Loucy (cell line): ENCODE data around the gene SDCCAG8.

Source experiments
- H2AFZ ChIP-seq: fragments of 200-600 bp; sonication (generic); 2 replicates; pipeline ENCODE4 v1.6.0; 2016; ENCODE audit warnings: antibody characterized with exemption, mild to moderate bottlenecking, low read length, moderate library complexity
- H3F3A ChIP-seq: fragments of 200-600 bp; 2 replicates; pipeline ENCODE4 v1.6.0; 2016; ENCODE audit warnings: antibody characterized with exemption, low read depth, mild to moderate bottlenecking
- H3K27me3 ChIP-seq: fragments of 200-600 bp; sonication (generic); 2 replicates; pipeline ENCODE4 v1.6.1; 2014; ENCODE audit warnings: low read length, mild to moderate bottlenecking; ENCODE audit not compliant: insufficient read depth, poor library complexity, severe bottlenecking
- H3K36me3 ChIP-seq: fragments of 200-600 bp; sonication (generic); 2 replicates; pipeline ENCODE4 v1.6.1; 2016; ENCODE audit warnings: low read length; ENCODE audit not compliant: insufficient read depth
- H3K4me1 ChIP-seq: fragments of 200-600 bp; sonication (generic); 2 replicates; pipeline ENCODE4 v1.5.1; 2014; ENCODE audit warnings: low read length, mild to moderate bottlenecking; ENCODE audit not compliant: insufficient read depth, poor library complexity, severe bottlenecking
- H3K4me2 ChIP-seq: fragments of 200-600 bp; sonication (generic); 2 replicates; pipeline ENCODE4 v1.6.0; 2014; ENCODE audit warnings: antibody characterized with exemption, low read length, low read depth, mild to moderate bottlenecking; ENCODE audit not compliant: poor library complexity, severe bottlenecking
- H3K4me3 ChIP-seq: fragments of 200-600 bp; sonication (generic); 2 replicates; pipeline ENCODE4 v1.5.1; 2014; ENCODE audit warnings: low read length, mild to moderate bottlenecking, mixed read lengths; ENCODE audit not compliant: poor library complexity, severe bottlenecking
- H3K79me2 ChIP-seq: fragments of 200-600 bp; sonication (generic); 2 replicates; pipeline ENCODE4 v1.6.1; 2014; ENCODE audit warnings: low read length; ENCODE audit not compliant: insufficient read depth
- H3K9ac ChIP-seq: fragments of 200-600 bp; sonication (generic); 2 replicates; pipeline ENCODE4 v1.6.0; 2014; ENCODE audit warnings: mild to moderate bottlenecking, low read depth, low read length, moderate library complexity; ENCODE audit not compliant: poor library complexity, severe bottlenecking
- H3K9me2 ChIP-seq: fragments of 200-600 bp; sonication (generic); replicated peaks from 2 replicates; pipeline ENCODE4 v1.6.1; 2016; ENCODE audit warnings: low read depth, low read length, mixed read lengths
- H3K9me3 ChIP-seq: fragments of 200-600 bp; sonication (generic); 2 replicates; pipeline ENCODE4 v1.6.1; 2014; ENCODE audit warnings: mild to moderate bottlenecking, antibody characterized with exemption, low read length, low read depth; ENCODE audit not compliant: insufficient read depth
- H4K20me1 ChIP-seq: fragments of 200-600 bp; sonication (generic); 2 replicates; pipeline ENCODE4 v1.6.0; 2014; ENCODE audit warnings: antibody characterized with exemption, low read length, mild to moderate bottlenecking; ENCODE audit not compliant: insufficient read depth, poor library complexity, severe bottlenecking
- EZH2phosphoT487 ChIP-seq: fragments of 200-600 bp; IDR thresholded peaks from 2 replicates; pipeline ENCODE4 v1.6.1; 2018; ENCODE audit warnings: antibody characterized with exemption, mild to moderate bottlenecking, moderate library complexity, borderline replicate concordance
- TF ChIP-seq, protein P1 (sequence below): fragments of 200-600 bp; sonication (generic); conservative IDR thresholded peaks from 2 replicates; pipeline ENCODE4 v1.5.1; 2014; ENCODE audit warnings: mild to moderate bottlenecking, antibody characterized with exemption, low read length

SDCCAG8 gene

DNA sequence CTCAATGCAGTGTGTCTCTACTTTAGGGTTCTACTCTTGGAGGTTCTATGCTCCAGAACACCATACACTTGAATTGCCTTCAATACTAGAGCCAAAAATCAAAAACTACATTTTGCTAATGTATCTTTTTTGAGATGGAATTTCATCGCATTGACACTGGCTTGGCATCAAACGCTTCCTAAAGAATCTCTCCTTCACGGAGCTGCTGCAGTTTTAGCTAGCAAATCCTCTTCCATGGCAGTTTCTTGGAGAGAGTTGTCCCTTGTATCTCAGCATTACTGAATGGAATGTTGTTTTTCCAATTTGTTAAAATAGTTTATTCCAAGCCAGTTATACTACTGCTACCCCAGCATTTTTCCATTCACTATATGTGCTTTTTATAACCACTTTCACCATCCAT is 17.7 kb downstream of the SDCCAG8 start:
- no peak overlapping the region for H3K4me2 ChIP-seq
- peaks cover 27% of the 10 kb centered on the region for H3K36me3 ChIP-seq
- no peaks in the 10 kb centered on the region for H4K20me1 ChIP-seq
- H3K4me1 ChIP-seq = peaks cover 7% of the 10 kb centered on the region
- no peak overlapping the region for H2AFZ ChIP-seq
- no peaks in the 10 kb centered on the region for H3K9me2 ChIP-seq
- TF ChIP-seq, protein P1, sequence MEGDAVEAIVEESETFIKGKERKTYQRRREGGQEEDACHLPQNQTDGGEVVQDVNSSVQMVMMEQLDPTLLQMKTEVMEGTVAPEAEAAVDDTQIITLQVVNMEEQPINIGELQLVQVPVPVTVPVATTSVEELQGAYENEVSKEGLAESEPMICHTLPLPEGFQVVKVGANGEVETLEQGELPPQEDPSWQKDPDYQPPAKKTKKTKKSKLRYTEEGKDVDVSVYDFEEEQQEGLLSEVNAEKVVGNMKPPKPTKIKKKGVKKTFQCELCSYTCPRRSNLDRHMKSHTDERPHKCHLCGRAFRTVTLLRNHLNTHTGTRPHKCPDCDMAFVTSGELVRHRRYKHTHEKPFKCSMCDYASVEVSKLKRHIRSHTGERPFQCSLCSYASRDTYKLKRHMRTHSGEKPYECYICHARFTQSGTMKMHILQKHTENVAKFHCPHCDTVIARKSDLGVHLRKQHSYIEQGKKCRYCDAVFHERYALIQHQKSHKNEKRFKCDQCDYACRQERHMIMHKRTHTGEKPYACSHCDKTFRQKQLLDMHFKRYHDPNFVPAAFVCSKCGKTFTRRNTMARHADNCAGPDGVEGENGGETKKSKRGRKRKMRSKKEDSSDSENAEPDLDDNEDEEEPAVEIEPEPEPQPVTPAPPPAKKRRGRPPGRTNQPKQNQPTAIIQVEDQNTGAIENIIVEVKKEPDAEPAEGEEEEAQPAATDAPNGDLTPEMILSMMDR = no peak
- TF ChIP-seq EZH2phosphoT487 = no peak
- H3K4me3 ChIP-seq = no peak overlapping the region
- H3K27me3 ChIP-seq = no peaks in the 10 kb centered on the region
- H3K79me2 ChIP-seq = no peaks in the 10 kb centered on the region; the same call in 1 of the 2 replicates
- no peaks in the 10 kb centered on the region for H3K9me3 ChIP-seq
- no peaks in the 10 kb centered on the region for H3F3A ChIP-seq
- H3K9ac ChIP-seq = no peak overlapping the region

DNA sequence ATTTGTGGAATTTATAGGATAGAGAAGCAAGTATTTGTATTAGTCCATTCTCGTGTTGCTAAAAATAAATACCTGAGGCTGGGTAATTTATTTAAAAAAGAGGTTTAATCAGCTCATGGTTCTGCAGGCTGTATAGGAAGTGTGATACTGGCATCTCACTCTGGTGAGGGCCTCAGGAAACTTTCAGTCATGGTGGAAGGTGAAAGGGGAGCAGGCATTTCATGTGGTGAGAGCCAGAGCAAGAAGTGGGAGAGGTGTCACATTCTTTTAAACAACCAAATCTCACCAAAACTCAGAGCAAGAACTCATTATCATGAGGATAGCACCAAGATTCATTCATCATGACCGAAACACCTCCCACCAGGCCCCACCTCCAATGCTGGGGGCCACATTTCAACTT is 18.1 kb downstream of the SDCCAG8 start:
- Histone ChIP-seq H3F3A (no peaks in the 10 kb centered on the region), H3K4me1 (peaks cover 6% of the 10 kb centered on the region), H4K20me1 (no peaks in the 10 kb centered on the region), H3K4me3 (no peak overlapping the region), H2AFZ (no peak overlapping the region), H3K4me2 (no peak overlapping the region), H3K27me3 (no peaks in the 10 kb centered on the region), H3K9ac (no peak overlapping the region), H3K79me2 (no peaks in the 10 kb centered on the region; the same call in 1 of the 2 replicates), H3K36me3 (peaks cover 27% of the 10 kb centered on the region), H3K9me3 (no peaks in the 10 kb centered on the region), H3K9me2 (no peaks in the 10 kb centered on the region)
- TF ChIP-seq, protein P1 = no peak
- TF ChIP-seq EZH2phosphoT487 = no peak

DNA sequence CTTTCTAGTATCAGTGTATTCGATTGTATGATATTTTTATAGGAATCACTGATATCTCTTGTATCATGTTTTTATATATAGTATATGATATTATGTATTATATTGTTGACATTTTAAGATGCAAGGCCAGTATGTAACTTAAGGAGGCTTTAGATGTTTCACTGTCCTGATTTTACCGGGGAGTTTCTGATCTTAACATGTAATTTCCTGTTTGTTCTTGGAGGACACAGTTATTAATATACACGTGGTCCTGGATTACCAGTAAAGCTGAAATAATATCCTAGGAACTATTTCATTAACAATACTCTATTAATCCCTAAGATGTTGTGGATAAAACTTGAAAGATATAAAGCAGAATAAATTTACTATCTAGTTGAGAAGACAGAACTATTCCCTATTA is 19.5 kb downstream of the SDCCAG8 start:
- H3K4me2 ChIP-seq = no peak overlapping the region
- H3K4me3 ChIP-seq = no peak overlapping the region
- no peaks in the 10 kb centered on the region for H3K9me3 ChIP-seq
- H3F3A ChIP-seq = no peaks in the 10 kb centered on the region
- no peaks in the 10 kb centered on the region for H3K4me1 ChIP-seq
- TF ChIP-seq EZH2phosphoT487 = no peak
- TF ChIP-seq, protein P1 = no peak
- H3K9me2 ChIP-seq = no peaks in the 10 kb centered on the region
- no peaks in the 10 kb centered on the region for H3K27me3 ChIP-seq
- H3K36me3 ChIP-seq = peaks cover 27% of the 10 kb centered on the region
- H2AFZ ChIP-seq = no peak overlapping the region
- H3K9ac ChIP-seq = no peak overlapping the region
- no peaks in the 10 kb centered on the region for H4K20me1 ChIP-seq
- H3K79me2 ChIP-seq = no peaks in the 10 kb centered on the region
